HEK293T (cell line): Measurements from ENCODE around the gene TRPC4AP.
A peak's percentile ranks its signal among the peaks of the same experiment; 100 is the strongest.

Experiments
- CTCF ChIA-PET: fragments of 350-600 bp; formaldehyde crosslinking; extraction: SDS; loops from one replicate; lab custom pipeline; 2021; ENCODE audit warnings: antibody characterized with exemption, inconsistent platforms; lab: Yijun Ruan, JAX
- POLR2A ChIA-PET: fragments of 350-600 bp; formaldehyde crosslinking; extraction: SDS; loops from one replicate; lab custom pipeline; 2020; ENCODE audit warnings: antibody characterized with exemption, inconsistent platforms; lab: Yijun Ruan, JAX
- DNase-seq: peaks from one replicate; pipeline ENCODE4 v3.0.0; 2012; ENCODE audit warnings: mixed read lengths; ENCODE audit errors: extremely low spot score
- ARNT ChIP-seq: fragments of 450-650 bp; IDR thresholded peaks from 2 replicates; pipeline ENCODE4 v1.6.1; 2017; ENCODE audit warnings: mild to moderate bottlenecking
- BHLHE40 ChIP-seq: fragments of 450-650 bp; IDR thresholded peaks from 2 replicates; pipeline ENCODE4 v1.6.1; 2016; ENCODE audit warnings: mild to moderate bottlenecking, moderate library complexity, borderline replicate concordance
- CTBP1 ChIP-seq: fragments of 450-650 bp; IDR thresholded peaks from 2 replicates; pipeline ENCODE4 v1.6.1; 2016; ENCODE audit warnings: borderline replicate concordance
- ELF4 ChIP-seq: fragments of 450-650 bp; IDR thresholded peaks from 2 replicates; pipeline ENCODE4 v1.6.1; 2017; ENCODE audit warnings: antibody characterized with exemption
- FOXA1 ChIP-seq: fragments of 450-650 bp; IDR thresholded peaks from 2 replicates; pipeline ENCODE4 v1.6.1; 2016; ENCODE audit warnings: mild to moderate bottlenecking
- FOXK2 ChIP-seq: fragments of 450-650 bp; IDR thresholded peaks from 2 replicates; pipeline ENCODE4 v1.6.1; 2016; ENCODE audit warnings: mild to moderate bottlenecking
- FOXM1 ChIP-seq: fragments of 450-650 bp; IDR thresholded peaks from 2 replicates; pipeline ENCODE4 v1.6.1; 2017; ENCODE audit warnings: mild to moderate bottlenecking, borderline replicate concordance
- HDGF ChIP-seq: fragments of 450-650 bp; IDR thresholded peaks from 2 replicates; pipeline ENCODE4 v1.6.1; 2017; ENCODE audit warnings: antibody characterized with exemption, borderline replicate concordance
- L3MBTL2 ChIP-seq: fragments of 450-650 bp; conservative IDR thresholded peaks from 2 replicates; pipeline ENCODE4 v1.6.1; 2016; ENCODE audit warnings: mild to moderate bottlenecking
- LEF1 ChIP-seq: fragments of 450-650 bp; IDR thresholded peaks from 2 replicates; pipeline ENCODE4 v1.6.1; 2017; ENCODE audit warnings: mild to moderate bottlenecking, borderline replicate concordance
- NFRKB ChIP-seq: fragments of 450-650 bp; IDR thresholded peaks from 2 replicates; pipeline ENCODE4 v1.6.1; 2016; ENCODE audit warnings: mild to moderate bottlenecking, moderate library complexity
- SP1 ChIP-seq: fragments of 450-650 bp; IDR thresholded peaks from 2 replicates; pipeline ENCODE4 v1.6.1; 2017
- SUZ12 ChIP-seq: fragments of 450-650 bp; IDR thresholded peaks from 2 replicates; pipeline ENCODE4 v1.6.1; 2016; ENCODE audit warnings: mild to moderate bottlenecking
- TARDBP ChIP-seq: fragments of 450-650 bp; IDR thresholded peaks from 2 replicates; pipeline ENCODE4 v1.6.1; 2016
- ZNF384 ChIP-seq: fragments of 450-650 bp; IDR thresholded peaks from 2 replicates; pipeline ENCODE4 v1.6.1; 2016
- TF ChIP-seq, protein P1 (sequence below): fragments of 450-650 bp; IDR thresholded peaks from 2 replicates; pipeline ENCODE4 v1.6.1; 2016

The TRPC4AP gene

GRCh38 chr20:35106827-35107380 lies 14.3 kb upstream of the TRPC4AP start:
- ChIA-PET CTCF (interaction anchor here (1.4 kb wide), 1 partner anchor 11 kb away, joined by 5 read pairs; no protein-coding TSS in a partner anchor), POLR2A (no interaction called here)
- TF ChIP-seq SUZ12, result no peak
- TF ChIP-seq TARDBP, result no peak
- no peak for TF ChIP-seq LEF1
- no peak for TF ChIP-seq FOXK2
- no peak for TF ChIP-seq FOXM1
- no peak for TF ChIP-seq HDGF
- DNase-seq, result no peak

- ChIA-PET CTCF (interaction anchor here (1.4 kb wide), 1 partner anchor 9 kb away, joined by 3 read pairs; no protein-coding TSS in a partner anchor), POLR2A (no interaction called here)
- TF ChIP-seq SP1, result no peak
- no peak for DNase-seq
These were observed 12.2 kb upstream of the TRPC4AP start for GRCh38 chr20:35104685-35105295.

- POLR2A ChIA-PET, result no interaction called here
These were observed 9.0 kb upstream of the TRPC4AP start for GRCh38 chr20:35101620-35102019.

DNA sequence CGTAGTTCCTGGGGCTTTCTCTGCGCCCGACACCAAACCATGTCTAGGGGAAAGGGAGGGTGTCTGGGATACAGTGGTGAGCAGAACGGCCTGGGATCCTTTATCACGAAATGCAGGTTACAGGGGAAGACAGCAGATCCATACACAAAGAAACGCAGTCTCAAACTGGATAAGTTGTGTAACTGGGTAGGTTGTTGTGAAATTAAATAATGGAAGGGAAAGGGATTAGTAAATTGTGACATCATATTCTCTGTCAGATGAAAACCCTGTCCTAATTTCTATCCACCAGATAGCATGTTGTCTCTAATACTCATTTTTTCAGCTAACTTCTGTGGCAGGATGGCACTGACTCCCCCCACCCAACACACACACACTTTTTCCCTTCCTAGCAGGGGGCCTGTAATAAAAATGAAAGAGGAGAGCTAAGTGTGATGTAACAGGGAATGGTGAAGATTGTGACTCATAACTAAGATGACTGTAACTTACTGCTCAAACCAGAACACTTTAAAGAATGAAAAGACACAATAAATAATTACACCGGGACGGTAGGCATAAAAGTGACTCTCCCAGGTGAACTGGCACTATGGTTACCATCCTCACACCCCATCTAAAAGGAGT lies 769 bp upstream of the TRPC4AP start:
- no peak for DNase-seq
- CTCF ChIA-PET, result interaction anchor here (0.6 kb wide), 1 partner anchor 225 kb away, joined by 3 read pairs; no protein-coding TSS in a partner anchor
- POLR2A ChIA-PET, result interaction anchor here (0.7 kb wide), 1 partner anchor 116 kb away, joined by 3 read pairs; no protein-coding TSS in a partner anchor
- TF ChIP-seq CTBP1, result peak; percentile 29; the same call in 1 of the 2 replicates
- TF ChIP-seq ZNF384, result no peak

More at GRCh38 chr20:35101620-35102019, 9.0 kb upstream of the TRPC4AP start:
- CTCF ChIA-PET, result interaction anchor here (0.6 kb wide), 1 partner anchor 151 kb away, joined by 3 read pairs; no protein-coding TSS in a partner anchor
- TF ChIP-seq LEF1 (no peak), BHLHE40 (no peak), HDGF (no peak), SP1 (no peak), ZNF384 (no peak), CTBP1 (no peak), ELF4 (no peak), TARDBP (no peak)
- TF ChIP-seq, protein P1, sequence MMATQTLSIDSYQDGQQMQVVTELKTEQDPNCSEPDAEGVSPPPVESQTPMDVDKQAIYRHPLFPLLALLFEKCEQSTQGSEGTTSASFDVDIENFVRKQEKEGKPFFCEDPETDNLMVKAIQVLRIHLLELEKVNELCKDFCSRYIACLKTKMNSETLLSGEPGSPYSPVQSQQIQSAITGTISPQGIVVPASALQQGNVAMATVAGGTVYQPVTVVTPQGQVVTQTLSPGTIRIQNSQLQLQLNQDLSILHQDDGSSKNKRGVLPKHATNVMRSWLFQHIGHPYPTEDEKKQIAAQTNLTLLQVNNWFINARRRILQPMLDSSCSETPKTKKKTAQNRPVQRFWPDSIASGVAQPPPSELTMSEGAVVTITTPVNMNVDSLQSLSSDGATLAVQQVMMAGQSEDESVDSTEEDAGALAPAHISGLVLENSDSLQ, result no peak
- DNase-seq, result no peak

DNA sequence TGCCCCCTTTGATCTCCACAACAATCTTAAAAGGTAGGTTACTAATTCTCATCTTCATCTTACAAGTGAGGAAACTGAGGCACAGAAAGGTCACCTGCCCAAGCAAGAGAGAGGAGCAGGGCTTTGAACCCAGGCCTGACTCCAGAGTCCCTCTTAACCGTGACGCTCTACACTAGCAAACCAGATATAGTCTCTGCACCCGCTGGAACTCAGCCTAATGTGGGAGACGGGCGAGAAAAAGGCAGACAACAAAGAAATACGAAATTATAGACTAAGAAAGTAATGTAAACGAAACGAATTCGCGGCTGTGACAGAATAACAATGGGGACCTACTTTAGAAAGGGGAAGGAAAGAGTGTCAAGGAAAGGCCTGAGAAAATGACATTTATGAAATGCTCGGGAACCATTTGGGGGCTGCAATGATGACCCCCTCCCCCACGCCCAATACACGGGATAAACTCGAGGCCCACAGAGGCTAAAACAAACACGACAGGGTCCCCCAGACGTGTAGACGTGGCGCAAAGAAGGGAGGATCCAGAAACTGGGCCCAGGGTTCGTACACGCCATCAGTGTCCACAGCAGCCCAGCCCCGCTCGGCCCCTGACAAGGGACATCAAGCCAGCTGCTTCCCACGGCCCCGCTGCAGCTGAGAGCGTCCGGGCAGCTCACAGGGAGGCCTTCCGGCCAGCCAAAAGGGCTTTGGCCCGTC lies 637 bp downstream of the TRPC4AP start:
- POLR2A ChIA-PET, result interaction anchor here (0.6 kb wide), 1 partner anchor 28 kb away, joined by 5 read pairs; no protein-coding TSS in a partner anchor
- peak; percentile 51 for DNase-seq
- TF ChIP-seq CTBP1 (no peak), FOXM1 (no peak), ARNT (no peak), BHLHE40 (no peak), FOXK2 (no peak), TARDBP (no peak), NFRKB (no peak), L3MBTL2 (no peak), HDGF (no peak), LEF1 (no peak), ZNF384 (no peak), ELF4 (no peak), SUZ12 (no peak), FOXA1 (no peak)
- TF ChIP-seq, protein P1, result no peak
- CTCF ChIA-PET, result interaction anchor here (0.6 kb wide), 1 partner anchor 16 kb away, joined by 4 read pairs; no protein-coding TSS in a partner anchor

DNA sequence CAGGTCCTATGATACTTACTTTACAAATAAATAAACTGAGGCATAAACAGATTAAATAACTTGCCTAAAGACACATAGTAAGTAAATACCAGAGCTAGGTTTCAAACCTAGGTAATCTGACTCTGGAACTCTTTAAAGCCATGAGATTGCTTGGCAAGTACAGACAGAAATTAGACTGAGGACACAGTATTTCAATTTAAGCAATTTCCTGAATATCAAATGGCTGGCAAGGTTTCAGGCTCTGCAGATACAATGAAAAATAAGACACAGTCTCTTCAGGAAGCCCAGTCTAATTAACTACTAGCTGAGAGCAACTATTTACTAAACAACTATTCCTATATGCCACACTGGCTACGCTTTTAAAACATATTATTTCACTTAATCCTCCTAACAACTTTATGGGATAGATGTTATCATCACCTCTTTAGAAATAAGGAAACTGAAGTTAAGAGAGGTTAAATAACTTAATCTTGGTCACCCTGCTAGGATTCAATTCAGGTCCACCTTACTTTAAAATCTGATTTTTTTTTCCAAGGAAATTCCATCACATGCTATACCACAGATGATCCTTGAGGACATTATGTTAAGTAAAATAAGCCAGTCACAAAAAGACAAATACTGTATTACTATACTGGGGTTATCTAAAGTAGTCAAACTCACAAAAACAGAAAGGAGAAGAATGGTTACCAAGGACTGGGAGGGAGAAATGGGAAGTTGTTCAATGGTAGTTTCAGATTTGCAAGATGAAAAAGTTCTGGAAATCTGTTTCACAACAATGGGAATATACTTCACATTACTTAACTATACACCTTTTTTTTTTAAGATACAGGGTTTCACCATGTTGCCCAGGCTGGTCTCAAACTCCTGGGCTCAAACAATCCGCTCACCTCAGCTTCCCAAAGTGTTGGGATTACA lies 4.1 kb downstream of the TRPC4AP start:
- CTCF ChIA-PET, result no interaction called here
- POLR2A ChIA-PET, result no interaction called here
- TF ChIP-seq HDGF, result no peak
- no peak for TF ChIP-seq NFRKB
- TF ChIP-seq TARDBP, result no peak
- TF ChIP-seq ZNF384, result no peak
- TF ChIP-seq FOXM1, result no peak
- TF ChIP-seq ARNT, result no peak
- no peak for TF ChIP-seq SP1
- TF ChIP-seq, protein P1, result no peak
- no peak for TF ChIP-seq FOXA1
- no peak for DNase-seq
